ENCODE data around the gene CBLN3.

CBLN3 gene

DNA sequence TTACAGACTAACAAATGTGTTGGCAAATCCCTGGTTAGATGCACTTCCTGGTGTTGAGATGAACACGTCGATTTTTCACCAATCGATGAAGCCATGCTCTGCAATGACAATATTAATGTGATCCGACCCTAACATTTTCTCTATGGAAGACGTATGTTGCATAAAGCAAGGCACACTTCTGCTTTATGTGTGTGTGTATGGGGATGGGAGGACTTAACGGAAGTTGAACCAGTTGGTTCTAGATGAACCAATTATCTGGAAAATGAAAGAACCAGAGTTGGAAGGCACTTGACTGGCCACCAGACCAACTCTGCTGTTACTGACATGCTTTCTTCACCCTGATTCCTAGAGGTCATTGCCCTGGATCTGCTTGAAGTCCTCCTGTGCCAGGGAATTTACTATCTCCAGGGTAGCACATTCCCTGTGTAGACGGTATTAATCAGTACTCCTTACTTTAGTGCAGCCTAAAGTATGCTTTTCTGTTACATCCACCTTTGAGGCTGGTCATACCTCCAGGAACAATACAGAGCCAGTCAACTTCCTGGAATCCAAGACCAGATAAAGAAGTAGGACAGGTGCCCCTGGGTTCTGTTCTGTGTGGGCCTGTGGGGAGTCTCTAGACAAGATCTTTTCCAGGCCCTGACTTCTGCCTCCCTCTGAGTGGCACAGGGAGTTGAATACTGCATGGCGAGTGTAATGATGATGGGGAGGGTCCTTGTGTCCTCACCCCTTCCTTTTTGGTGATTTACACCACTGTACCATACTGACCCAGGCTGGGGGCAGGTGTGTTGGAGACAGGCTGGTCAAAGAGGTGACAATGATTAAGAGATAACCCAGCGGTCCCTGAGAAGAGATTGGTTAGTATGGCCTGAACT is 9.0 kb upstream of the CBLN3 start:
- DNase-seq: no peak

GRCh38 chr14:24437736-24438067 is 8.2 kb upstream of the CBLN3 start:
- no peak for DNase-seq

DNA sequence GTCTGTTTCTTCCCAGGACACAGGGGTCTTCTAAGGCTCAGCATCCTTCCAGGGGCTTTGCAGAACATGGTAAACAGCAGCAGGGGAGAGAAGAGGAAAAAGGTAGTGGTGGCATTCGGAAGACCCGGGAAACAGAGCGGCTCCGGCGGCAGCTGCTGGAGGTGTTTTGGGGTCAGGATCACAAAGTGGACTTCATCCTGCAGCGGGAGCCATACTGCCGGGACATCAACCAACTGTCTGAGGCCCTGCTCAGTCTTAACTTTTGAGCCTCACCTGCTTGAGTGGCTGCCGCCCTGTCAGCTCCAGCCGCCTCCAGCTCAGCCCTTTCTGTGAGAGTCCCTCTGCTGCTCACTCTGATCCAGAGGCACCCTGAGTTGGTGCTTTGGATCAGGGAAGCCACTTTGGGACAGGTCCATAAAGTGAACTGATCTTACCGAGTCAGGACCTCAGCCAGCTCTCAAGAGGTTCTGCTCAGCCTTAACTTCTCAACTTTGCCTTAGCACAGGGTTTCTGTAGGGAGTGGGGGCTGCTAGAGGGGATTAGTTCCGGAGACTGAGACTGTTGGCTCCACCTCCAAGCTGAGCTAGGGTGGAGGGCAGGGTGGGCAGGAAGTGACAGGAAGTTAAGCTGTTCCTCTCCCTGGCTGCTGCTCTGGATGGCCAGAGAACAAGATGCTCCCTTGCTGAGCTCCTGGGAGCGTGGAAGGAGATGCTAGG is 7.7 kb upstream of the CBLN3 start:
- DNase-seq: no peak

DNA sequence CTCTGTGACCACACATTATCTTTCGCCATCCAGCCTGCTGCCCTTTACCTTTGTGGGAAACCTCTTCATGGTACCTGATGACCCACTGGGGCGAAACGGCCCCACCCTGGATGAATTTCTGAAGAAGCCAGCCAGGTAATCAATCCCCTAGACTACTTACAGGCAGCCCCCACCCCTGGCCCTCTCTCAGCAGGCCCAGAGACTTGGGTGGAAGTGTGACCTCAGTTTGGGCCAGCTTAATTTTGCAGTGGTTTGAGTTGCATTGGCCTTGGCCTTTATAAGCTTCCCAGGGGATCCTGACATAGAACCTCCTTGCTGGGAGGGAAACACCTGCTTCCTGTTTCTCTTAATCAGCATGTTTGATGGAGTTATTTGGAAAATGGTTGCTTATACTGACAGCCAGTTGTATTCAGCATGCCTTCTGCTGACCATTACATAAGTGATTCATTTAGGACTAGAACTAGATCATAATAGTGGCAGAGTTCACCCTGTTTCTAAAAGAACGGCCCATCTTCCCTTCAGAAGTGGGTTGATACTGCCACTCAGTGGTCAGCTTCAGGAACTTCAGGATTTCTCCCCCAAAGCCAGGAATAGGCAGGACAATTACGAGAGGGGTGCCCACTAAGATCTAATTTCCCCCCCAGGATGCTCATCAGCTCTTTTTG is 7.0 kb upstream of the CBLN3 start:
- DNase-seq: no peak

DNA sequence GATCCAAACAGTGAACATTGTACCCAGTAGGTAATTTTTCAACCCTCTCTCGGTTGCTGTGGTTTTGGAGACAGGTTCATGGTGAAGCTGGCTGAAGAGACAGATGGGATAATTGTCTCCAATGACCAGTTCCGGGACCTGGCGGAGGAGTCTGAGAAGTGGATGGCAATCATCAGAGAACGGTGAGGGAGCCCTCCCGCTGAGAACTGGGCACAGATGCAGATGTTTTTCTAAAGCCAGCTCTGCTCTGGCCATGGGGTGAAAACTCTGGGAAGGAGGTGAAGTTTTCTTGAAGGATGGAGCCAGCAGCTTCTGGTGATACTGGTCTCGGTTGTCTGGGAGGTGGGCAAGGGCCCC is 6.5 kb upstream of the CBLN3 start:
- DNase-seq: no peak

GRCh38 chr14:24435192-24435810 is 5.8 kb upstream of the CBLN3 start:
- DNase-seq: no peak

DNA sequence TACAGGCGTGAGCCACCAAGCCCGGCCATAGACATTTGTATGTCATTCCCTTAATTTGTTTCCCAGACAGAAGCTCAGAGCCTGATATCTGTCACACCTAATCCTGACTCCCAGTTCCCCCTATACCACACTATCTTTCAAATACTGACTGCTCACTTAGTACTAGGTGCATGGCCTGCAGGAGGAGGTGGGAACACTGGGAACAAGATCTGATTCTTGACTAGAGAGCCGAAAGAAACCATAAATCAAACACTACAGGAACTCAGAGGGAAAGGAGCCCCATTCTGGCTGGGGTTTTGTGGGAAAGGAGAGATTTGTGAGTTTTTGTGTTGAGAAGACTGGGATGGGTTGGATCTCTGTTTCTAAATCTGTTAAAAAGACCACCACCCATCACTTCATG is 5.2 kb upstream of the CBLN3 start:
- no peak for DNase-seq

GRCh38 chr14:24434036-24434435 is 4.6 kb upstream of the CBLN3 start:
- DNase-seq: no peak

GRCh38 chr14:24432259-24433131 is 3.0 kb upstream of the CBLN3 start:
- DNase-seq: no peak

DNA sequence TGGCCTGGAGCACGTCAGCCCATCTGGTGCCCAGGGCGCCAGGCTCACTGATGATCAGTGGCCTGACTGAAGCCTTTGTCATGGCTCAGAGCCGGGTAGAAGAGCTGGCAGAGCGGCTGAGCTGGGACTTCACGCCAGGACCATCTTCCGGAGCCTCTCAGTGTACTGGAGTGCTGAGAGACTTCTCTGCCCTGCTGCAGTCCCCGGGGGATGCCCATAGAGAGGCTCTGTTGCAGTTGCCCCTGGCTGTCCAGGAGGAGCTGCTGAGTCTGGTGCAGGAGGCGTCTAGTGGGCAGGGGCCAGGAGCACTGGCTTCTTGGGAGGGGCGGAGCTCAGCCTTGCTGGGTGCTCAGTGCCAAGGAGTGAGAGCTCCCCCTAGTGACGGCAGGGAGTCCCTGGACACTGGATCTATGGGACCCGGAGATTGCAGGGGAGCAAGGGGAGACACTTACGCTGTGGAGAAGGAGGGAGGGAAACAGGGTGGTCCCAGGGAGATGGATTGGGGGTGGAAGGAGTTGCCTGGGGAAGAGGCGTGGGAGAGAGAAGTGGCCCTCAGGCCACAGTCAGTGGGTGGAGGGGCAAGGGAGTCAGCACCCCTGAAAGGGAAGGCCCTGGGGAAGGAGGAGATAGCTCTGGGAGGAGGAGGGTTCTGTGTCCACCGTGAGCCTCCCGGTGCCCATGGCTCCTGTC is 2.2 kb upstream of the CBLN3 start:
- peak; percentile 85 for DNase-seq

- peak; percentile 45 for DNase-seq
Measured at GRCh38 chr14:24430682-24431568, 1.5 kb upstream of the CBLN3 start.

- no peak for DNase-seq
Measured at GRCh38 chr14:24430143-24430681, 744 bp upstream of the CBLN3 start.

- no peak for DNase-seq
Measured at GRCh38 chr14:24428628-24429394, 657 bp downstream of the CBLN3 start.

- no peak for DNase-seq
Measured at GRCh38 chr14:24427537-24428508, 1.6 kb downstream of the CBLN3 start.

DNA sequence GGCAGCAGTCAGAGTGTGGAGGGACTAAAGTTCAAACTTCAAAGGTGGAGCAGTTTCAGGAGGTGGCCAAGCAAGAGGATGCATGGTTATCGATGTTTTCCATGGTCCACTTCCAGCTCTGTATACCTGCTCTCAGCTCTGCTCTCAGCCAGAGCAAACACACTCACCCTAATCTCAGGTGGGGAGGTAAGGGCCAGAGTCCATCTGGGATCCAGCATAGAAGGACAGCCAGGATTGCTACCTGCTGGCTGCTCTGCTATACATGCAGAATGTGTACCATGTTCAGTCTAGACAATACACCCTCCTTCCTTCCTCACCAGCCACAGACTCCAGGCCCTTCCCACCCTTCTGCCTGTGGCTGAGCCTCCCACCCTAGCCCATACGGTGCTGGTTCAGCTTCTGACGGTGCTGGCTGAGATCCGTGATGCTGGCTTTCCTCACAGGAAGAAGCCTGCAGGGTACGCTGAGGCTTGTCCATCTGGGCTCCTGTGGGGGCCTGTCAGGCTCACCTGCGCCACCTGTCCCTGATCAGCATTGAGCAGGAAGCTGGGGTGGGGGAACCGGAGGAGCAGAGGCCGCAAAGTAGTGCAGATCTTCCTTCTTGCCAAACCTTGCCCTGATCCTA is 2.4 kb downstream of the CBLN3 start:
- no peak for DNase-seq

DNA sequence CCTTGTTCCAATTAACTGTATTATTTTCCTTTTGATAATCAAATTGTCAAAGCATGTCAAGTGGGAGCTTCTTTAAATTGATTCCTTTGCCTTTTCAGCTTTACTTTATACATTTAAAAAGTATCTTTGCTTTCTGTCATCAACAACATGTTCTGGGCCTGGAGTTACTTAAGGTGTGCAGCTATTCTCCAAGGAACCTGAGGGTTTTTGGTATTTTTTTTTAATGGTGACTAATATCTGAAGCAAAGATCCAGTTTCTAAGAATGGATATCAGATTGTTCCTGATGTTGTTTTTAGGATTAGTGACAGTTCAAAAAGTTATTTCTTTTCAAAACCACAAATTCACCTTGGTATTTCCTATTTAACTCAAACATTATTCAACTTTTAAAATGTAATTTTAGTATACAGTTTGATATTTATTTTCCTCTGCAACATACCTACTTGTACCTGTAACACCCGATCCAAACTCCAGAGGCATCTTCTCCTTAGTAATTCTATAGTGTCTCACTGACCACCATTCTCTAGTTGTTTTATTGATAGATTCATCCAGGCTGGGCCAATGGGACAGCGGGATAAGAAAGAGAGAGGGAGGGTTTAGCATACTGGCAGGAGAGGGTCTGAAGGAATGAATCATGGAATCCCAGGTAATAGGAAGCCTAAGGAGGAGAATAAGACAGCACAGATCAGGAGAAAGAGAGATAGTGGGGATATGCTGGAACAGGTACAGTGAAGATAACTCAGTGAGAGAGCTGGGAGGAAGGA is 3.1 kb downstream of the CBLN3 start:
- DNase-seq: no peak

DNA sequence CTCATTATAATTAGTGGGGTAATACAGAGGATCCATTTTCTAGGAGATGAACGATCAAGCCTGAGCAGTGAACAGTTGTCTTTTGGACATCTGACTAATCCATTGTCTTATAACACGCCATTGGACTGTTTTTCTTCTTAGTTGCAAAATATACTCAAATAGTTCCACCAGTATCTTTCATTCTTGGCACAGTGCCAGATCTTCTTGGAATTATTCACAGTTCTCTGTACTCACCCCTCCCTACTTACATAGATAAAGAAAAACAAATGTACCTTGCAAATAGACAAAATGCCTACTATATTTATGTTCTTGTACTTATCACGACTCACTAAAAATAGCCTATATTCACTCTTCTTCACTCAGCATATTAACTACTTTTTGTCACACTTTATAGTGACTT is 3.8 kb downstream of the CBLN3 start:
- DNase-seq: no peak

All from activated T-cell treated with anti-CD3 and anti-CD28 coated beads, Interleukin-2, amount 50 U/mL, for 1 hour (primary cell).